DMS153 (cell line): ENCODE results near the gene DNMT3A.
"Not testable (repeated sequence)": the region's sequence is repeated elsewhere in the genome, so short reads cannot be mapped to it uniquely, and the experiment has no call there.

ENCODE experiments used
- DNase-seq: peaks from one replicate; lab custom pipeline; 2025; lab: John Stamatoyannopoulos, UW

The DNMT3A gene

GRCh38 chr2:25234738-25235137, 107.0 kb downstream of the DNMT3A start:
- DNase-seq, result peak; percentile 86

GRCh38 chr2:25233916-25234605, 107.7 kb downstream of the DNMT3A start:
- DNase-seq, result no peak

- no peak for DNase-seq
Observed at GRCh38 chr2:25232248-25232825, 109.4 kb downstream of the DNMT3A start.

GRCh38 chr2:25230948-25231311, 110.8 kb downstream of the DNMT3A start:
- DNase-seq, result no peak

GRCh38 chr2:25230198-25230947, 111.4 kb downstream of the DNMT3A start:
- DNase-seq, result peak; percentile 37

- DNase-seq, result no peak
Observed at GRCh38 chr2:25229279-25230197, 112.2 kb downstream of the DNMT3A start.

- peak; percentile 50 for DNase-seq
Observed at GRCh38 chr2:25228848-25229278, 112.9 kb downstream of the DNMT3A start.

- DNase-seq, result no peak
Observed at GRCh38 chr2:25227576-25227975, 114.1 kb downstream of the DNMT3A start.

GRCh38 chr2:25226827-25227226, 114.9 kb downstream of the DNMT3A start:
- DNase-seq, result no peak

- DNase-seq, result no peak
Observed at GRCh38 chr2:25222477-25223121, 119.1 kb downstream of the DNMT3A start.

GRCh38 chr2:25221579-25221978, 120.1 kb downstream of the DNMT3A start:
- DNase-seq, result no peak

GRCh38 chr2:25220313-25220712, 121.4 kb downstream of the DNMT3A start:
- DNase-seq, result no peak

GRCh38 chr2:25219621-25220020, 122.1 kb downstream of the DNMT3A start:
- no peak for DNase-seq

- DNase-seq, result no peak
Observed at GRCh38 chr2:25218100-25218499, 123.6 kb downstream of the DNMT3A start.

GRCh38 chr2:25215948-25216679, 125.6 kb downstream of the DNMT3A start:
- no peak for DNase-seq

GRCh38 chr2:25215232-25215631, 126.5 kb downstream of the DNMT3A start:
- DNase-seq, result no peak

GRCh38 chr2:25213229-25213628, 128.5 kb downstream of the DNMT3A start:
- DNase-seq, result no peak

GRCh38 chr2:25210923-25211322, 130.8 kb downstream of the DNMT3A start:
- DNase-seq, result not testable (repeated sequence)

- no peak for DNase-seq
Observed at GRCh38 chr2:25207078-25207545, 134.6 kb downstream of the DNMT3A start.

- DNase-seq, result no peak
Observed at GRCh38 chr2:25204190-25204838, 137.4 kb downstream of the DNMT3A start.
